ENCODE measurements around the gene CALHM2. TPM values are rescaled to one million over a fixed set of nuclear protein-coding genes. Genes with fewer than 3 reads are reported as not detected.

The CALHM2 gene
- total RNA-seq, 4 donors from 2014 or later: 5.0 to 40.1 (median 9.3) TPM

GRCh38 chr10:103415581-103415980 is 36.6 kb downstream of the CALHM2 start:
- Histone ChIP-seq H3K4me1 (no peaks in the 10 kb centered on the region), H3K27ac (no peak overlapping the region), H3K4me3 (no peak overlapping the region), H3K27me3 (no peaks in the 10 kb centered on the region), H3K36me3 (peaks cover 61 to 100% (median 79%) of the 10 kb centered on the region in 3 donors), H3K9me3 (no peaks in the 10 kb centered on the region)
- intact Hi-C loops (cut with DNase I): loop anchor here (5.0 kb wide), 1 partner anchor 67 kb away; no protein-coding TSS in a partner anchor
- WGBS, 2 donors: 75 to 84% methylated on average over 8 of the region's 8 CpGs
- no peak for TF ChIP-seq CTCF (IDR thresholded peaks at IDR 0.05)
- TF ChIP-seq POLR2A (IDR thresholded peaks at IDR 0.05): no peak
- DNase-seq: no peak

- H3K27me3 ChIP-seq: no peaks in the 10 kb centered on the region
- no peak for DNase-seq
- intact Hi-C loops (cut with DNase I): no loop called here
- H3K36me3 ChIP-seq: peaks cover 43 to 100% (median 76%) of the 10 kb centered on the region in 3 donors
- no peaks in the 10 kb centered on the region for H3K4me1 ChIP-seq
- no peak overlapping the region for H3K27ac ChIP-seq
- no peaks in the 10 kb centered on the region for H3K9me3 ChIP-seq
- H3K4me3 ChIP-seq: no peak overlapping the region
- 88 to 93% methylated on average over 2 of the region's 2 CpGs for WGBS, 2 donors
- TF ChIP-seq CTCF (IDR thresholded peaks at IDR 0.05) (no peak), POLR2A (IDR thresholded peaks at IDR 0.05) (no peak)
These were observed 38.6 kb downstream of the CALHM2 start for GRCh38 chr10:103413564-103413963.

GRCh38 chr10:103397191-103397825 is 54.9 kb downstream of the CALHM2 start:
- intact Hi-C loops (cut with DNase I): no loop called here
- Histone ChIP-seq H3K27me3 (no peaks in the 10 kb centered on the region), H3K9me3 (no peaks in the 10 kb centered on the region), H3K4me1 (peaks cover 18 to 52% (median 28%) of the 10 kb centered on the region in 3 donors), H3K36me3 (peaks cover 0 to 59% (median 29%) of the 10 kb centered on the region in 3 donors), H3K27ac (peak overlapping the region in 3 of 4 donors; percentile 92 to 94 (median 93)), H3K4me3 (peak overlapping the region; percentile 86 to 98 (median 93))
- 47 to 48% methylated on average over 8 to 19 of the region's 19 CpGs for WGBS, 2 donors
- no peak for TF ChIP-seq CTCF (IDR thresholded peaks at IDR 0.05)
- TF ChIP-seq POLR2A (IDR thresholded peaks at IDR 0.05): no peak
- DNase-seq: no peak

- Histone ChIP-seq H3K9me3 (no peaks in the 10 kb centered on the region), H3K4me3 (peak overlapping the region; percentile 86 to 98 (median 93)), H3K4me1 (peaks cover 18 to 52% (median 28%) of the 10 kb centered on the region in 3 donors), H3K36me3 (peaks cover 0 to 59% (median 27%) of the 10 kb centered on the region in 3 donors), H3K27ac (peak overlapping the region; percentile 92 to 94 (median 92)), H3K27me3 (no peaks in the 10 kb centered on the region)
- intact Hi-C loops (cut with DNase I): no loop called here
- no peak for TF ChIP-seq CTCF (IDR thresholded peaks at IDR 0.05)
- no peak for TF ChIP-seq POLR2A (IDR thresholded peaks at IDR 0.05)
- WGBS, 2 donors: 0% methylated on average over 8 of the region's 8 CpGs
- DNase-seq: no peak
These were observed 55.4 kb downstream of the CALHM2 start for GRCh38 chr10:103396789-103397087.

Other genes starting within 250 kb of the CALHM2 start
- gene RPEL1, start 206.5 kb downstream of the CALHM2 start, total RNA-seq: not detected
- 1 to 10 TPM in 3 of 4 donors, under 1 TPM in 1; 0.38 to 2.5 (median 1.4) TPM for gene INA, start 175.2 kb downstream of the CALHM2 start, total RNA-seq
- gene PCGF6, start 101.2 kb downstream of the CALHM2 start, total RNA-seq: 10 to 100 TPM in 1 of 4 donors, 1 to 10 TPM in 3; 3.3 to 11.3 (median 7.8) TPM
- gene TAF5, start 84.4 kb downstream of the CALHM2 start, total RNA-seq: 1 to 10 TPM; 2.0 to 5.7 (median 4.5) TPM
- 100 to 1,000 TPM; 264 to 497 (median 417) TPM for gene ATP5MK, start 55.9 kb downstream of the CALHM2 start, total RNA-seq
- gene PDCD11, start 55.7 kb downstream of the CALHM2 start, total RNA-seq: 10 to 100 TPM; 16.7 to 32.6 (median 26.2) TPM
- not detected for gene CALHM1, start 6.5 kb upstream of the CALHM2 start, total RNA-seq
- not detected for gene CALHM3, start 26.9 kb upstream of the CALHM2 start, total RNA-seq
- gene NEURL1, start 41.3 kb upstream of the CALHM2 start, total RNA-seq: under 1 TPM in 1 of 4 donors, not detected in 3; 0.19 TPM

Data from esophagus squamous epithelium (tissue), 5 donors.